Upper lobe of left lung (tissue), 6 donors: Measurements from ENCODE around the gene PNPLA5. TPM values are rescaled to one million over a fixed set of nuclear protein-coding genes. Genes with fewer than 3 reads are reported as not detected.

Experiments
- ATAC-seq, 2 donors: fragments of 200-7000 bp; cut with Tn5 transposase; one replicate each; pipeline ENCODE4 v1.9.1; 2022; ENCODE audit warnings: mild to moderate bottlenecking in 2 of 2, moderate library complexity in 2 of 2; ENCODE audit not compliant: low FRiP score in 2 of 2
- DNase-seq, 2 donors: peaks; one replicate each; pipeline ENCODE4 v3.0.0-alpha.2; 2019 to 2020
- H3K27ac ChIP-seq, 4 donors: fragments of 200-600 bp; sonication (generic); one replicate each; pipeline ENCODE4 v1.5.1; 2016 to 2019
- H3K27me3 ChIP-seq, 4 donors: fragments of 200-600 bp; sonication (generic); one replicate each; pipeline ENCODE4 v1.5.1; 2017 to 2019
- H3K36me3 ChIP-seq, 4 donors: fragments of 200-600 bp; sonication (generic); one replicate each; pipeline ENCODE4 v1.5.1; 2016 to 2019
- H3K4me1 ChIP-seq, 4 donors: fragments of 200-600 bp; sonication (generic); one replicate each; pipeline ENCODE4 v1.5.1; 2018 to 2019
- H3K4me3 ChIP-seq, 4 donors: fragments of 200-600 bp; sonication (generic); one replicate each; pipeline ENCODE4 v1.5.1; 2017 to 2019; ENCODE audit warnings: mild to moderate bottlenecking in 2 of 4, moderate library complexity in 1 of 4
- H3K9me3 ChIP-seq, 4 donors: fragments of 200-600 bp; sonication (generic); one replicate each; pipeline ENCODE4 v1.5.1; 2018 to 2019
- EP300 ChIP-seq, 4 donors: sonication (generic); formaldehyde crosslinking; IDR thresholded peaks; one replicate each; pipeline ENCODE4 v1.5.1; 2017; ENCODE audit warnings: antibody characterized with exemption in 4 of 4, control low read depth in 2 of 4
- POLR2A ChIP-seq, 4 donors: fragments of 450-650 bp; IDR thresholded peaks; one replicate each; pipeline ENCODE4 v1.5.1; 2016 to 2017; ENCODE audit warnings: antibody characterized with exemption in 4 of 4, mild to moderate bottlenecking in 2 of 4
- POLR2AphosphoS5 ChIP-seq, 2 donors: sonication (generic); formaldehyde crosslinking; IDR thresholded peaks; one replicate each; pipeline ENCODE4 v1.5.1; 2017; ENCODE audit warnings: antibody characterized with exemption in 2 of 2
- WGBS, 2 donors: methylation state at CpG; one replicate each; pipeline ENCODE4 v1.1.5; 2017 to 2018; 5-methylcytosine and 5-hydroxymethylcytosine counted together
- total RNA-seq, 6 donors: library from RNA; depleted of rRNA in 4 of 6; stranded (reverse); fragments of >200 nt in 4 of 6; gene quantifications; one replicate each; pipeline versions ENCODE4 v1.1.0 to v1.2.1, GENCODE V29; 2016 to 2021
- TF ChIP-seq, protein P1 (sequence below), 6 experiments: fragments of 450-650 bp in 4 of 6; fragments of 200-600 bp in 2 of 6; sonication (generic) in 2 of 6; IDR thresholded peaks; one replicate each; pipeline ENCODE4 v1.5.1; 2016 to 2019; ENCODE audit warnings: antibody characterized with exemption in 6 of 6
- donor health status: DM: no; HTN: no; CAD: no; lungs with moderate emphysema.
- donor health status: DM: no; HTN: yes; CAD: no; lungs with severe emphysema.

Gene PNPLA5
- total RNA-seq, 6 donors from 2014 or later = not detected

DNA sequence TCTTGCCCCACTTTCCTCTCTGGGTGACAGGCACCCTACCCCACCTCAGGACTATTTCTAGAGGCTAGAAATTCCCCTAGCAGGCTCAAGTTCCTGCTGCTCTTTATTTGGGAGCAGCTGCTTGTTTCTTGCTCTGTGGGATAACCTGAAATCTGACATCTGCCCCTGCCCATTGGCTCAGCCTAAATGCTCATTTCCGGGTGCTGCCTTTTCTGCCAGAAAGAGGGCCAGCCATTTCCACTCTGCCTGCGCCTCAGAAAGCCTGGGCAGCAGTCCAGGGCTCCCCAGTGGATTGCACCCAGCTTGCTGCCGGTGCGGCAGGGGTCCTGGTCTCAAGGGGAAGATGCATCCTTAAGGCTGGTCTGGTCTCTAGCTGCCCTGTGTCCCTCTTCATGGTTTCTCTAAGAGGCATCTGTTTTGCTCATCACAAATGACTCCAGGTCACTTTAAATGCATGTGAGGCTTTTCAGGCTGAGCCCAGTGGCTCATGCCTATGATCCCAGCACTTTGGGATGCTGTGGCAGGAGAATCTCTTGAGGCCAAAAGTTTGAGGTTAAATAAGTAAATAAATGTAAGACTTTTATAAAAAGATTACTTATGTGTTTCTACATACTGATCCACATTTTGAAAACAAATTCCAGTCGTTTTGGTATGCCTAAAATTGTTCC lies 10.3 kb upstream of the PNPLA5 start:
- H3K4me1 ChIP-seq = no peaks in the 10 kb centered on the region
- ATAC-seq (peak in 1 of 2 donors; percentile 67), DNase-seq (no peak)
- TF ChIP-seq POLR2A (IDR thresholded peaks at IDR 0.05) (no peak), POLR2AphosphoS5 (IDR thresholded peaks at IDR 0.05) (no peak), EP300 (IDR thresholded peaks at IDR 0.05) (no peak)
- TF ChIP-seq, protein P1, sequence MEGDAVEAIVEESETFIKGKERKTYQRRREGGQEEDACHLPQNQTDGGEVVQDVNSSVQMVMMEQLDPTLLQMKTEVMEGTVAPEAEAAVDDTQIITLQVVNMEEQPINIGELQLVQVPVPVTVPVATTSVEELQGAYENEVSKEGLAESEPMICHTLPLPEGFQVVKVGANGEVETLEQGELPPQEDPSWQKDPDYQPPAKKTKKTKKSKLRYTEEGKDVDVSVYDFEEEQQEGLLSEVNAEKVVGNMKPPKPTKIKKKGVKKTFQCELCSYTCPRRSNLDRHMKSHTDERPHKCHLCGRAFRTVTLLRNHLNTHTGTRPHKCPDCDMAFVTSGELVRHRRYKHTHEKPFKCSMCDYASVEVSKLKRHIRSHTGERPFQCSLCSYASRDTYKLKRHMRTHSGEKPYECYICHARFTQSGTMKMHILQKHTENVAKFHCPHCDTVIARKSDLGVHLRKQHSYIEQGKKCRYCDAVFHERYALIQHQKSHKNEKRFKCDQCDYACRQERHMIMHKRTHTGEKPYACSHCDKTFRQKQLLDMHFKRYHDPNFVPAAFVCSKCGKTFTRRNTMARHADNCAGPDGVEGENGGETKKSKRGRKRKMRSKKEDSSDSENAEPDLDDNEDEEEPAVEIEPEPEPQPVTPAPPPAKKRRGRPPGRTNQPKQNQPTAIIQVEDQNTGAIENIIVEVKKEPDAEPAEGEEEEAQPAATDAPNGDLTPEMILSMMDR (IDR thresholded peaks at IDR 0.05) = no peak
- H3K27ac ChIP-seq = no peak overlapping the region
- H3K36me3 ChIP-seq = no peaks in the 10 kb centered on the region
- no peak overlapping the region for H3K4me3 ChIP-seq
- 50 to 68% methylated on average over 4 to 5 of the region's 5 CpGs for WGBS, 2 donors
- no peaks in the 10 kb centered on the region for H3K27me3 ChIP-seq
- no peaks in the 10 kb centered on the region for H3K9me3 ChIP-seq

DNA sequence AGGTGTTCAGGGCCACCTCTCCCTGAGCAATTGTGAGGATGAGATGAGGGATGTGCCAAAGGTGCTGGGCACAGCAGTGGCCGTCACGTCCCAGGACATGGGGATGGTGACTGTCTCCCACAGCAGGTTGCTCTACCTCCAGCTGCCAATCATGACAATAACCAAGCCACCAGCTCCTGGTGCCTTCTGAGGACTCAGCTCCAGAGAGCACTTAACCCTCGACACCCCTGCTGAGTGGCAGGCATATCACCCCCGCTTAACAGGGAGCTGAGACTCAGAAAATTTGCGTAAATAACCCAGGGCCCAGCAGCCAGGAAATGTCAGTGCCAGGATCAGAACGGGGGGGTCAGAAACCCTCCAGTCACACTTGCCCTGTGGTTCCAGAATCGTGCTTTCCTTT lies 8.4 kb upstream of the PNPLA5 start:
- H3K27me3 ChIP-seq = no peaks in the 10 kb centered on the region
- WGBS, 2 donors = 46 to 53% methylated on average over 4 to 7 of the region's 7 CpGs
- TF ChIP-seq POLR2A (IDR thresholded peaks at IDR 0.05) (no peak), POLR2AphosphoS5 (IDR thresholded peaks at IDR 0.05) (no peak), EP300 (IDR thresholded peaks at IDR 0.05) (no peak)
- TF ChIP-seq, protein P1 (IDR thresholded peaks at IDR 0.05) = no peak
- no peak overlapping the region for H3K27ac ChIP-seq
- no peaks in the 10 kb centered on the region for H3K4me1 ChIP-seq
- ATAC-seq (no peak), DNase-seq (no peak)
- H3K4me3 ChIP-seq = no peak overlapping the region
- no peaks in the 10 kb centered on the region for H3K9me3 ChIP-seq
- H3K36me3 ChIP-seq = no peaks in the 10 kb centered on the region

DNA sequence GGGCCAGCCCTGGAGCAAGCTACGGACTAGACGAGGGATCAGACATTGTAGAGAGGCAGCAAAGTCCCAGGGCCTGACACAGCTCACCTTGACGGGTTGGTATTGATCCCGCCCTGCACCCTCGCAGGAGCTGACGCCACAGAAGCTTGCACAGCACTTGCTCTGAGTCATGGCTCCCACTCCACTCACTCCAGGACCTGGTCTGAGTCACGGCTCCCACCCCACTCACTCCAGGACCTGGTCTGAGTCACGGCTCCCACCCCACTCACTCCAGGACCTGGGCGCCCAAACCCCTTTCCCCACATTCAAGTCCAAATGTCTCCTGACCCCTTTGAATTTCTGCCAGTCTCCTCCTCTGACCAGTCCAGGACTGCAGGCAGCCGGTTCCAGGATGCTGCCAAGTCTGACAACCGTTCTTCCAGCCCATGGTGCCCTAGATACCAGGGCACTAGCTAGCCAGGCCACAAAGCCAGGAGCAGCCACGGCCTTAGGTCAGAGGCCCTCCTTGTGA lies 6.0 kb upstream of the PNPLA5 start:
- DNase-seq (no peak), ATAC-seq (peak in 1 of 2 donors; percentile 68)
- Histone ChIP-seq H3K4me3 (no peak overlapping the region), H3K4me1 (no peaks in the 10 kb centered on the region), H3K27me3 (no peaks in the 10 kb centered on the region), H3K9me3 (no peaks in the 10 kb centered on the region), H3K36me3 (no peaks in the 10 kb centered on the region), H3K27ac (no peak overlapping the region)
- TF ChIP-seq EP300 (IDR thresholded peaks at IDR 0.05) (no peak), POLR2AphosphoS5 (IDR thresholded peaks at IDR 0.05) (no peak), POLR2A (IDR thresholded peaks at IDR 0.05) (no peak)
- TF ChIP-seq, protein P1 (IDR thresholded peaks at IDR 0.05) = no peak
- WGBS, 2 donors = 64 to 72% methylated on average over 9 to 12 of the region's 12 CpGs

DNA sequence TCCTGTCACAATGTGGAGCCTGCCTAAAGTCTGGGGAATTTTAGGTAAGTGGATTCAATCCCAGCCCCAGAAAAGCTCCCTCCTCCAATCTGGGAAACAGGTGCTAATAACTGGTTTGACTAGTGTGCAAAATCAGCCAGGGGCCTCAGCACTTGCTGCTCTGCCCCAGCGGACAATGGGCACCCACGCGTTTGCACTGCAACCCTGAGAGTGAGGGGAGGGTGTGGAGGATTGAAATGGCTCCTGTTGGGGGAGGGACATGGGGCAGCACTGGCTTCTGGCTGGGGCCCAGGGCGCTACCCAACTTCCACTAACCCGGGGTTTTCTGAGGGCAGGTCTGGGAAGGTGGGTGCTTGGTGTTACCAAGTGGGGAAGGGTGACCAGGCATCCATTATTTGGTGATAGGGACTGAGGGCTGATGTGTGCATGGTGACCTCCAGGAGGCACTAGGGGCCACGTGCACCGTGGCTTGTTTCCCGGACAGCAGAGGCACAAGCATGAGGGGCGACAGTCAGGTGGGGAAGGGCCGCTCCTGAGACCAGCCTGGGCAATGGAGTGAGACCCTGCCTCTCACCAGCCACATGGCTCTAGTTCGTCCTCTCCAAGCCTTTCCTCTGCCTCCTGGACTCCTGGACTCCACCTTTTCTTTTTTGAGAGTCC lies 4.3 kb upstream of the PNPLA5 start:
- peaks cover 0 to 13% (median 10%) of the 10 kb centered on the region in 4 donors for H3K27me3 ChIP-seq
- WGBS, 2 donors = 35 to 38% methylated on average over 9 to 11 of the region's 11 CpGs
- TF ChIP-seq POLR2A (IDR thresholded peaks at IDR 0.05) (no peak), EP300 (IDR thresholded peaks at IDR 0.05) (no peak), POLR2AphosphoS5 (IDR thresholded peaks at IDR 0.05) (no peak)
- TF ChIP-seq, protein P1 (IDR thresholded peaks at IDR 0.05) = no peak

More for the DNA sequence above, 4.3 kb upstream of the PNPLA5 start:
- H3K27ac ChIP-seq = no peak overlapping the region
- ATAC-seq (no peak), DNase-seq (no peak)
- no peak overlapping the region for H3K4me3 ChIP-seq
- no peaks in the 10 kb centered on the region for H3K9me3 ChIP-seq
- no peaks in the 10 kb centered on the region for H3K36me3 ChIP-seq
- peaks cover 3 to 9% (median 9%) of the 10 kb centered on the region in 4 donors for H3K4me1 ChIP-seq
